Spleen (tissue), 7 donors: ENCODE measurements around the gene NDOR1.

Experiments
- POLR2A ChIP-seq, 3 donors: fragments of 450-650 bp; IDR thresholded peaks; one replicate each; pipeline ENCODE4 v1.5.1; 2017; ENCODE audit warnings: antibody characterized with exemption in 3 of 3, mild to moderate bottlenecking in 1 of 3
- POLR2AphosphoS5 ChIP-seq, 3 donors: sonication (generic); formaldehyde crosslinking; IDR thresholded peaks; one replicate each; pipeline ENCODE4 v1.5.1; 2017; ENCODE audit warnings: antibody characterized with exemption in 3 of 3
- TF ChIP-seq, protein P1 (sequence below), 11 experiments: fragments of 200-600 bp in 7 of 11; fragments of 450-650 bp in 4 of 11; sonication (generic) in 4 of 11; IDR thresholded peaks in 8 of 11; conservative IDR thresholded peaks in 3 of 11; 1 replicate in 7 of 11; 2 replicates in 4 of 11; pipeline versions ENCODE4 v1.4.0 to v1.8.0; 2016 to 2021; ENCODE audit warnings: antibody characterized with exemption in 11 of 11, inconsistent platforms in 4 of 11, mild to moderate bottlenecking in 1 of 11
- donor health status: DM: no; HTN: no; CAD: no; lungs with moderate emphysema.
- donor health status: DM: no; HTN: no; CAD: no.
- donor health status: DM: no; HTN: no; CAD: no.

DNA sequence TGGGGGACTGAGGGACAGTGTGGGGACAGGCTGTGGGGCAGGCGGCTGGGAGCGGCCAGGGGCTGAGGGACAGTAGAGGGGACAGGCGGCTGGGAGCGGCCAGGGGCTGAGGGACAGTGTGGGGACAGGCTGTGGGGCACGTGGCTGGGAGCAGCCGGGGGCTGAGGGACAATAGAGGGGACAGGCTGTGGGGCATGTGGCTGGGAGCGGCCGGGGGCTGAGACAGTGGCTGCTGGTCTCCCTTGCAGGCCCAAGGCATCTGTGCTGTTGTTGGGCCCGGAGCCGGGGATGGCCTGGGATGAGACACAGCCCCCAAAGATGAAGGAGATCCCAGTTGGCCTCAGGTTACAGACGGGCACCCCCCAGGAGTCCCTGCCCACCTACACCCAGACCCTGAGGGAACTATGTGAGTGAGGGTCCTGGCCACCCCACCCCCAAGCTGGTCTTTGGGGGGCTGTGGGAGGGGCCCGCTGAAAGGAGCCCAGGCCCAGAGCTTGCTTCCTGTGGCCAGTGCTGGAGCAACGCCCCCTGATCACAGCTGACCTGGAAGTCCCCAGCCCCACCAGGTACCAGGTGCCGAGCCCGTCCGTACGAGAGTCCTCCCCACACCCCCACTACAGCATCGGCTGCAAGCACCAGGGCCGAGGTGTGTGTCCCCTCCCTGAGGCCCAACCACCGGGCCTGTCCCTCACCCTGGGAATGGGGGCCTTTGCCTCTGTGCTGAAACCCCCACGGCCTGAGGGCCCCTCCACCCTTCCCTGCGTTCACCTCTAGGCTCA lies 46.2 kb downstream of the NDOR1 start:
- TF ChIP-seq, protein P1, sequence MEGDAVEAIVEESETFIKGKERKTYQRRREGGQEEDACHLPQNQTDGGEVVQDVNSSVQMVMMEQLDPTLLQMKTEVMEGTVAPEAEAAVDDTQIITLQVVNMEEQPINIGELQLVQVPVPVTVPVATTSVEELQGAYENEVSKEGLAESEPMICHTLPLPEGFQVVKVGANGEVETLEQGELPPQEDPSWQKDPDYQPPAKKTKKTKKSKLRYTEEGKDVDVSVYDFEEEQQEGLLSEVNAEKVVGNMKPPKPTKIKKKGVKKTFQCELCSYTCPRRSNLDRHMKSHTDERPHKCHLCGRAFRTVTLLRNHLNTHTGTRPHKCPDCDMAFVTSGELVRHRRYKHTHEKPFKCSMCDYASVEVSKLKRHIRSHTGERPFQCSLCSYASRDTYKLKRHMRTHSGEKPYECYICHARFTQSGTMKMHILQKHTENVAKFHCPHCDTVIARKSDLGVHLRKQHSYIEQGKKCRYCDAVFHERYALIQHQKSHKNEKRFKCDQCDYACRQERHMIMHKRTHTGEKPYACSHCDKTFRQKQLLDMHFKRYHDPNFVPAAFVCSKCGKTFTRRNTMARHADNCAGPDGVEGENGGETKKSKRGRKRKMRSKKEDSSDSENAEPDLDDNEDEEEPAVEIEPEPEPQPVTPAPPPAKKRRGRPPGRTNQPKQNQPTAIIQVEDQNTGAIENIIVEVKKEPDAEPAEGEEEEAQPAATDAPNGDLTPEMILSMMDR (IDR thresholded peaks at IDR 0.05 in 8 of 11, conservative IDR thresholded peaks at IDR 0.05 in 3 of 11) = no peak
- TF ChIP-seq POLR2A (IDR thresholded peaks at IDR 0.05) (no peak), POLR2AphosphoS5 (IDR thresholded peaks at IDR 0.05) (no peak)
